ENCODE data around the gene DDX42.

DNA sequence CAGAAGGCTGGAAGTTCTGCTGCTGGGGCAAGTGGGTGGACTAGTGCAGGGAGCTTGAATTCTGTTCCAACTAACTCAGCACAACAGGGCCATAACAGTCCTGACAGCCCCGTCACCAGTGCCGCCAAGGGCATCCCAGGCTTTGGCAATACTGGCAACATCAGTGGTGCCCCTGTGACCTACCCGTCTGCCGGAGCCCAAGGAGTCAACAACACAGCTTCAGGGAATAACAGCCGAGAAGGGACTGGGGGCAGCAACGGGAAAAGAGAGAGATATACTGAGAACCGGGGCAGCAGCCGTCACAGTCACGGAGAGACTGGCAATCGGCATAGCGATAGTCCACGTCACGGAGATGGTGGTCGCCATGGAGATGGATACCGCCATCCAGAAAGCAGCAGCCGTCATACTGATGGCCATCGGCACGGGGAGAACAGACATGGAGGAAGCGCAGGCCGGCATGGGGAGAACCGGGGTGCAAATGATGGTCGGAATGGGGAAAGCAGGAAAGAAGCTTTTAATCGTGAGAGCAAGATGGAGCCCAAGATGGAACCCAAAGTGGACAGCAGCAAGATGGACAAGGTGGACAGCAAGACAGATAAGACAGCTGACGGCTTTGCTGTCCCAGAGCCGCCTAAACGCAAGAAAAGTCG is 43.9 kb downstream of the DDX42 start:
- TF ChIP-seq CTCF (IDR thresholded peaks at IDR 0.05) (no peak), POLR2AphosphoS5 (IDR thresholded peaks at IDR 0.05) (no peak), POLR2A (IDR thresholded peaks at IDR 0.05) (no peak), EP300 (IDR thresholded peaks at IDR 0.05) (no peak)
